Measurements from ENCODE around the gene HAPLN1.
A peak's percentile ranks its signal among the peaks of the same experiment; 100 is the strongest.

Gene HAPLN1

DNA sequence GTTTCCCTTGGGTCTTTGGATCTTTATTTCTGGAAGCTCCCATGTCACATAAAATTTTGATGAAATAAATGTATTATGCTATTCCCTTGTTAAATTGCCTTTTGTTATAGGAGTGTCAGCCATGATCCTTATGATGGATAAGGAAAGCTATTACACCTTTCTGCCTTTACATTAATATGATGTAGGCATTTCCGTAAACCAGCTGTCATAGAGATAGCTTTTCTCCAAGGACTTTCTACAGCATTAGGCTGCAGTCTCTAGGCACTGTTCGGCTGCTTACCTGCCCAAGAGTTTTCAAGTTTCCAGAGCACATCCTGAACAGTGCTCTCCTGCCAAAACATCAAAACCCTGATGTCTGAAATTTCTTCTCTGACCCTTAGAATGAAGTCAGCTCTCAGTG is 87.4 kb downstream of the HAPLN1 start:
- no peak for DNase-seq

GRCh38 chr5:83632874-83633273 is 87.8 kb downstream of the HAPLN1 start:
- DNase-seq = peak; percentile 97

GRCh38 chr5:83628360-83628759 is 92.3 kb downstream of the HAPLN1 start:
- no peak for DNase-seq

GRCh38 chr5:83614841-83615240 is 105.8 kb downstream of the HAPLN1 start:
- DNase-seq = no peak

- DNase-seq = no peak
Measured at GRCh38 chr5:83608122-83608521, 112.5 kb downstream of the HAPLN1 start.

DNA sequence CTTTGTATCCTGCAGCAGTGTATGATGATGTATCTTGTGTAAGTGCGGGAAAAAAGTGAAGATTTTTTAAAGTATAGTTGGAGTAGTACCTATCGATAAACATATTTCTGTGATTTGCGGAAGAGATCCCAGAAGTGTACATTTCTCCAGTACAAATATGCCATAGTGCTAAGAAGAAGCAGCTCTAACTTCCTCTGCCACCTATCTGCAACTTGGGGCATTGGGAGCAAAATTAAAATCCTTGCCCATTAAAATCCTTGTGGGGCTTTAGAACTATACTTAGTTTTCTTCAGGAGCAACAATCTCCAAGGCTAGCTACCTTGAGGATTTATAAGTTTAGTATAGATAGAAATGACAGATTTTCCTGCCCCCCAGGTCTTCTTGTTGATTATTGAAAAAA is 125.4 kb downstream of the HAPLN1 start:
- DNase-seq = no peak

GRCh38 chr5:83590966-83591365 is 129.7 kb downstream of the HAPLN1 start:
- no peak for DNase-seq

GRCh38 chr5:83589786-83590185 is 130.9 kb downstream of the HAPLN1 start:
- no peak for DNase-seq

Measured in NCI-H226 (cell line).